Kidney glomerular epithelial cell (primary cell): ENCODE data around the gene HARS1.
A peak's percentile ranks its signal among the peaks of the same experiment; 100 is the strongest.
"Not testable (repeated sequence)": the region's sequence is repeated elsewhere in the genome, so short reads cannot be mapped to it uniquely, and the experiment has no call there.

ENCODE experiments used
- DNase-seq: peaks from one replicate; lab custom pipeline; 2025; lab: John Stamatoyannopoulos, UW

HARS1 gene, protein sequence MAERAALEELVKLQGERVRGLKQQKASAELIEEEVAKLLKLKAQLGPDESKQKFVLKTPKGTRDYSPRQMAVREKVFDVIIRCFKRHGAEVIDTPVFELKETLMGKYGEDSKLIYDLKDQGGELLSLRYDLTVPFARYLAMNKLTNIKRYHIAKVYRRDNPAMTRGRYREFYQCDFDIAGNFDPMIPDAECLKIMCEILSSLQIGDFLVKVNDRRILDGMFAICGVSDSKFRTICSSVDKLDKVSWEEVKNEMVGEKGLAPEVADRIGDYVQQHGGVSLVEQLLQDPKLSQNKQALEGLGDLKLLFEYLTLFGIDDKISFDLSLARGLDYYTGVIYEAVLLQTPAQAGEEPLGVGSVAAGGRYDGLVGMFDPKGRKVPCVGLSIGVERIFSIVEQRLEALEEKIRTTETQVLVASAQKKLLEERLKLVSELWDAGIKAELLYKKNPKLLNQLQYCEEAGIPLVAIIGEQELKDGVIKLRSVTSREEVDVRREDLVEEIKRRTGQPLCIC

DNA sequence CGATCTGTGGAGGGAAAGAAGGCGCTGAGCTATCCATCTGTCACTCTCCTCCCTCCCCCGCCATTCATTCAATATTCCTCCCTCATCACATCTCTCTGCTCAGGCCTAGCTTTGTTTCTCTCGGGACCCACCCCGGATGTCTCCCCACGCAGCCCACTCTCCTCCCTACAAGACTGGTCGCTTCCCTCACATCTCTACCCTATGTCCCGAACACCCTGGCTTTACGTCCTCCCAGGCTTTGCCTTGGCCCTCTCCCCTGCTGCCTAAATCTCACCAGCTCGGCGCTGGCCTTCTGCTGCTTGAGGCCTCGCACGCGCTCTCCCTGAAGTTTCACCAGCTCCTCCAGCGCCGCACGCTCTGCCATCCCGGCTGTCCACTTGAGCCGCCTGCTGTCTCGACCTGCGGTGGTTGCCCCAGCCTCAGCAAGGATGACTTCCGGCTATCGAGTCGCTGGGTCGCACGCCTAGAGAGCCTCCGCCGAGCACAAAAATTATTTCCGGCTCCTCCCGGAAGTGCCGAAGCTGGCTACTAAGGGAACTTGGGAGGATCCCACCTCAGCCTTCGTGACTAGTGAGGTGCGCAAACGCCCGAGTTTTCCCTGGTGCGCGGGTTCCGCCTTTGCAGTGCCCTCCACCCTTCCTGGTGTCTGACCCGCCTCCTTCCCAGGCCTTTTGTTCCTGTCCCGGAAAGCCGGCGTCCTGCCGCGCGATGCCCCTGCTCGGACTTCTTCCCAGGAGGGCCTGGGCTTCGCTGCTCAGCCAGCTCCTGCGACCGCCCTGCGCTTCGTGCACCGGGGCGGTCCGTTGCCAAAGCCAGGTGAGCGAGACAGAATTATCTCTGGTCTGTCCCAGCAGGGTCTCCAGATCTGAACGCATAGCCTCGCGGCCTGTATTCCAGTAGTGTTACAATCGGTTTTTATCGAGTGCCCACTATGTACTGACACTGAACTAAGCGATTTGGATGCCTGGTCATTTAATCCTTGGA lies at the start of gene HARS1, which contains the start of gene HARS2:
Gene HARS1, minus strand, starts transcription at position 430 of the 984 bp plus-strand sequence. Its CDS starts 66 bp downstream, at position 364.
Gene HARS2, plus strand, starts transcription at position 515 of the 984 bp plus-strand sequence. Its CDS starts 194 bp downstream, at position 709.
- peak; percentile 92 for DNase-seq

DNA sequence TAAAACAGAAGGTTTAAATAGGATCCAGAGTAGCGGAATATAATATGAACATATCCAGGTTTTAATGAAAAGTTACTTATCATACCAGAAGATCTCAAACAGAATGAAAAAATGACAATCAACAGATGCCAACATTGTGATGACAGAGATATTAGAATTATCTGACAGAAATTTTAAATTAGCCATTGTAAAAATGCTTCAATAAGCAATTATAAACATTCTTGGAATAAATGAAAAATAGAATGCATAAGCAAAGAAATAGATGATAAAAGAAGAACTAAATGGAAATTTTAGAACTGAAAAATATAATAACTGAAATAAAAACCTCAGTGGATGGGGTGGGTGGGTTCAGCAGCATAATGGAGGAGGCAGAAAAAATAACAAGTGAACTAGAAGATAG lies 46.3 kb upstream of the HARS1 start:
- DNase-seq: no peak

DNA sequence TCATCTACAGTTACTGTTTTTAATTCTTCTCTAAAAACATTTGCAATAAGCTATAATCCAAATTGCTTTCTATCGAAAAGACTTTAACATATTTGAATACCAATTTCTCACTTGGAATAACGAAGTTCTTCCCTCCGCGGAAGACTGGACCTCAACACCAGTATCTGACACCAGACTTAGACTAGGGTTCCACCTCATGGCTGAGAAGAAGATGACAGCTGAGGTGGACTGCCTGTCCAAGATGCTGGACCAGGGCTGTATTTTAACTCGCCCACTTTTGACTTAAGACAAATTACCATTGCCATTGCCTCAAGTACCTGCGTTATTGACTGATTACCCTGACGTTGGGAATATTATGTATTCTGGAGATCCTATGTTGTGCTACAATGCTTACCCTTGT lies 43.2 kb upstream of the HARS1 start:
- DNase-seq: no peak

DNA sequence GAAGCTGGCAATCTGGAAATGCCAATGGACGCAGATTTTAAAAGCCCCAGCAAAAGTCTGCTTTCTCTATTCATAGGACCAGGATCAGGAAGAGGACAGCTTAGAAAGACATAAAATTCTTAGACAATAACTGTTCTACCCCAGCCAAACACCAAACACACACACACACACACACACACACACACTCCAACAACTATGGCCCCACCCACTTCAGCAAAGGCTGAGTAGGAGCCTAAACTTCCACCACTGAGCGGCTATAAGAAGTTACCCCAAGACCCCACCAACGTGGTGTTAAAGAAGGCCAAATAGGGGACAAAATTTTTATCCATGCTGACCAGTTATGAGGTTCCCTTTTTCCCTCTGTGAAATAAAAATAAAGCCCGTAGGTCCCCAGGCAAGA lies 41.9 kb upstream of the HARS1 start:
- no peak for DNase-seq

DNA sequence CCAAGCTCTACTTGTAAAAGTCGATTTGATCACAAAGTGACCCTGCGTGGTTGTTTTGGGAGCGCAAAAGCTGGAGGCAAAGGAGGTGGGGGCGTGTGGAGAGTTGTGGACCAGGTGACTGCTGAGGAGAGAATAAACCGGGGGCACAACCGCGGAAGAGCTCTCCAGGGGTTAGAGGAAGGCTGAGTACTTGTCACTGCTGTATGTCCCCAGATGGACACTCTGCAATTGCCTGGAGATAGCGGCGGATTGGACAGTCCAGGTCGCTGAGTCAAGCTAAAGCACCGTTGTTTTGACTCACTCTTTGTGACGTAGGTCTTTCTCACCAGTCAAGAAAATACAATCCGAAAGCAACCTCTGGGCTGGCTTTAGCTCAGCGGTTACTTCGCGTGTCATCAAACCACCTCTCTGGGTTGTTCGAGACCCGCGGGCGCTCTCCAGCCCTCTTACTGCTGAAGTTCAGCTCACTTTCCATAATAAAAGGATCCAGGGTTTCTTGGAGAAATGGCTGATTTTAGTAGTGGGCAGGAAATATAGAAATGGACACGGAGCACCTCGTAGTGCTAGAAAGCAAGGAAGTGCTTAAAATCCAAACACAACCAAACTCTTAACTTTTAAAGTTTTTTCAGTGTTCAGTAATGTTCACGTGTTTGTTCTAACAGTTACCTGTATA lies 34.8 kb upstream of the HARS1 start:
- peak; percentile 98 for DNase-seq

DNA sequence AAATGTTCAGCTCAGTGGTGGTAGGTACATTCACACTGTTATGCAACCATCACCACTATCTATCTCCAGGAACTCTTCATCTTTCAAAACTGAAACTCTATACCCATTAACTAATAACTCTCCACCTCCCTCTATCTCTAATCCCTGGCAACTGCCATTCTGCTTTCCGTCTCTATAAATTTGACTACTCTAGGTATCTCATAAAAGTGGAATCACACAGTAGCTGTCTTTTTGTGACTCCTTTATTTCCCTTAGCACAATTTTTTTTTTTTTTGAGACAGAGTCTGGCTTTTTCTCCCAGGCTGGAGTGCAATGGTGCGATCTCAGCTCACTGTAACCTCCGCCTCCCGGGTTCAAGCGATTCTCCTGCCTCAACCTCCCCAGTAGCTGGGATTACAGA lies 30.2 kb upstream of the HARS1 start:
- DNase-seq: not testable (repeated sequence)

DNA sequence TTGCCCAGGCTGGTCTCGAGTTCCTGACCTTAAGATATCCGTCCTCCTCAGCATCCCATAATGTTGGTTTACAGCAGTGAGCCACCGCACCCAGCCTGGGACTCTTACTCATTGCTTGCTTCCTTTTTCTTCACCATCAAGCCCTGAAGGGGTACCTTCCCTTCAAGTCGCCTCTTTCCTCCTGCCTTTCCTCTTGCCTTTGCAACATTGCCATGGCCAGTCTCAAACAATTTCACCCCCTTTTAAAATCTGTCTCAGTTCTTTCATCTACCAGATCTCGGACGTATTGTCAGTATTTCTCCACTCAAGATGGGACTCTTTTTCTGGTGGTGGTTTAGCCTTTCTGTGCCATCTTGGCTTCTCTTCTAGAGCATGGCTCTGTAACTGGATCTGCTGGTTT lies 29.6 kb upstream of the HARS1 start:
- DNase-seq: not testable (repeated sequence)

DNA sequence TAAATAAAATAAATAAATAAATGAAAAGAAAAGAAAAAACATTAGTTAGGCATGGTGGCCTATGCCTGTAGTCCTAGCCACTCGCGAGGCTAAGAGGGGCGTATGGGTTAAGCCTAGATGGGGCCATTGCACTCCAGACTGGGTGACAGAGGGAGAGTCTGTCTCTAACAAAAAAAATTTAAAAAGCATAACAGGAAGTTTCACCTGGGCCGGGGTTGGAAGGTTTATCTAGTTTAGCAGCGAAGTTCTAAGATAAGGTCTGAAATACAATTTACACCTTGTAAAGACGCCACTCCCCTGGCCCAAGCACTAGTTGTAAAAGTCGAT lies 27.1 kb upstream of the HARS1 start:
- DNase-seq: no peak

DNA sequence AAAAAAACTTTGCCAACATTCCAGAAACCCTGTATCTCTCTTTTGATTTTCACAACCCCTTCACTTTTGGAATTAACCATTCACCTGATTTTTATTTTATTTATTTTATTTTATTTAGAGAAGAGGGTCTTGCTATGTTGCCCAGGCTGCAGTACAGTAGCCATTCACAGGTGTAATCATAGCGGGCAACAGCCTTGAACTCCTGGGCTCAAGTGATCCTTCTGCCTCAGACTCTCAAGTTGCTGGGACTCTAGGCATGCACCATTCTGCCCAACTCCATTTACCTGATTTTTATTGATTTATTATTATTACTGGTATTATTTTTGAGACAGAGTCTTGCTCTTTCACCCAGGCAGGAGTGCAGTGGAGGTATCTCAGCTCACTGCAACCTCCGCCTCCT lies 25.1 kb upstream of the HARS1 start:
- DNase-seq: not testable (repeated sequence)

DNA sequence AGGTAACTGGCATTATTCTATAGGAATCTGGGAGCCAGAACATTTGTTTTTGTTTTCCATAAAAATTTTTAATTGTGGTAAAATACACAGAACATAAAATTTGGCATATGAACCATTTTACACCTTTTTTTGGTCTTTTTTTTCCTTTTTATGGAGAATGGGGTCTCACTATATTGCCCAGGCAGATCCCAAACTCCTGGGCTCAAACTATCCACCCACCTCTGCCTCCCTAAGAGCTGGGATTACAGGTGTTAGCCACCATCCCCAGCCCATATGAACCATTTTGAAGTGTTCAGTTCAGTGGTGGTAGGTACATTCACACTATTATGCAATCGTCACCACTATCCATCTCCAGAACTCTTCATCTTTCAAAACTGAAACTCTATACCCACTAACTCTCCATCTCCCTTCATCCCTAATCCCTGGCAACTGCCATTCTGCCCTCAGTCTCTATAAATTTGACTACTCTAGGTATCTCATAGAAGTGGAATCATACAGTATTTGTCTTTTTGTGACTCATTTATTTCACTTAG lies 22.5 kb upstream of the HARS1 start:
- no peak for DNase-seq

DNA sequence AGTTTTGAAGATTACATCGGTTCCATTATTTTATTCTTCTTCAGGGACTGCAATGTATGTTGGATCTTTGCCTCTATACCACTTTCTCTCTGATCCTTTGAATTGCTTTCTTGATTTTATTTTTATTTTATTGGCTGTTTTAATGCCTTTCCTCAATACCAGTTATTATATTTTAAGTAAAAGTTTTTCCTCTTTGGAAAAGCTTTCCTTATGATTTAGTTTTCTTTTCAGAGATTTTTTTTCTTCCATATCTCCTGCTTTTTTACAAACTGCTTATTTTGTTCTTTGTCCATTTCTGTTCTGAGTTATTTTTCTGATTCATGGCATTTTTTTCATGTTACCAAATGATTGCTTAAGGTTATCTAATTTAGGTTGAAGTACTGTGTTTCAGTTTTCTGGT lies 20.6 kb upstream of the HARS1 start:
- no peak for DNase-seq

DNA sequence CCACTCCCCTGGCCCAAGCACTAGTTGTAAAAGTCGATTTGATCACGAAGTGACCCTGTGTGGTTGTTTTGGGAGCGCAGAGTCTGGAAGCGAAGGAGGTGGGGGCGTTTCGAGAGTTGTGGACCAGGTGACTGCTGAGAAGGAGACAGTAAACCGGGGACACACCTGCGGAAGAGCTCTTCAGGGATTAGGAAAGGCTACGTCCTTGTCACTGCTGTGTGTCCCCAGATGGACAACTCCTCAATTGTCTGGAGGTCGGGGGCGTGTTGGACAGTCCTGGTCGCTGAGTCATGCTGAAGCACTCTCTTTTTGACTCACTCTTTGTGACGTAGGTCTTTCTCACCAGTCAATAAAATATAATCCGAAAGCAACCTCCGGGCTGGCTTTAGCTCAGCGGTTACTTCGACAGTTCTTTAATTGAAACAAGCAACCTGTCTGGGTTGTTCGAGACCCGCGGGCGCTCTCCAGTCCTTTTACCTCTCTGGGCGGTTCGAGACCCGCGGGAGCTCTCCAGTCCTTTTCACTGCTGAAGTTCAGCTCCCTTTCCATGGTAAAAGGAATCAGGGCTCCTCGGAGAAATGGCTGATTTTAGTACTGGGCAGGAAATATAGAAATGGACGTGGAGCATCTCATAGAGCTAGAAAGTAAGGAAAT lies 19.9 kb upstream of the HARS1 start:
- peak; percentile 98 for DNase-seq

DNA sequence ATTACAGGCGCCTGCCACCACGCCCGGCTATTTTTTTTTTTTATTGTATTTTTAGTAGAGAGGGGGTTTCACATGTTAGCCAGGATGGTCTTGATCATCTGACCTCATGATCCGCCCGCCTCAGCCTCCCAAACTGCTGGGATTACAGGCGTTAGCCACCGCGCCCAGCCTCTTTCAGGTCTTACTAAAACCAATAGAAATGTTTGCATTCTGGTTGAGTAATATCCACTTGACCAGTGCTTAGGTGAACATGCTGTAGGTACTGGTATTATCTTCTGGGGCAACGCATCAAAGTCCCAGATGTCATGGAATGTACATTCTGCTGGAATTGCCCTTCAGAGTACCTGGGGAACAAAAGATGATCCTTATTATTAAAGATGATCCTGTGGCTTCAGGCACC lies 17.6 kb upstream of the HARS1 start:
- not testable (repeated sequence) for DNase-seq

DNA sequence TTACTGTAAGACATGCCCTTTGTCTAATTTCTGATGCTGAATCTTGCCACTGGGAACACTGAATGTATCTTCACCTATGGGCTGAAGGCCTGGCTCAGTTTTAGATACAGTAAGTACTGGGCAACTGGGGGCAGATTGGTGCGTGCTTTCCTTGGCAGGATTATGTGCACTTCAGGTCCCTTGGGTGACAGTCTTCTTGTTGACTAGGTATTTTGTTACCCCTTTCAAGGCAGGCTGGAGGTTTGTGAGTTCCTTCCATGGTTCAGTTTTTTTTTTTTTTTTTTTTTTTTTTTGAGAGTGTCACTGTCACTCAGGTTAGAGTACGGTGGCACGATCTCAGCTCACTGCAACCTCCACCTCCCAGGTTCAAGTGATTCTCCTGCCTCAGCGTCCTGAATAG lies 16.6 kb upstream of the HARS1 start:
- DNase-seq: no peak

DNA sequence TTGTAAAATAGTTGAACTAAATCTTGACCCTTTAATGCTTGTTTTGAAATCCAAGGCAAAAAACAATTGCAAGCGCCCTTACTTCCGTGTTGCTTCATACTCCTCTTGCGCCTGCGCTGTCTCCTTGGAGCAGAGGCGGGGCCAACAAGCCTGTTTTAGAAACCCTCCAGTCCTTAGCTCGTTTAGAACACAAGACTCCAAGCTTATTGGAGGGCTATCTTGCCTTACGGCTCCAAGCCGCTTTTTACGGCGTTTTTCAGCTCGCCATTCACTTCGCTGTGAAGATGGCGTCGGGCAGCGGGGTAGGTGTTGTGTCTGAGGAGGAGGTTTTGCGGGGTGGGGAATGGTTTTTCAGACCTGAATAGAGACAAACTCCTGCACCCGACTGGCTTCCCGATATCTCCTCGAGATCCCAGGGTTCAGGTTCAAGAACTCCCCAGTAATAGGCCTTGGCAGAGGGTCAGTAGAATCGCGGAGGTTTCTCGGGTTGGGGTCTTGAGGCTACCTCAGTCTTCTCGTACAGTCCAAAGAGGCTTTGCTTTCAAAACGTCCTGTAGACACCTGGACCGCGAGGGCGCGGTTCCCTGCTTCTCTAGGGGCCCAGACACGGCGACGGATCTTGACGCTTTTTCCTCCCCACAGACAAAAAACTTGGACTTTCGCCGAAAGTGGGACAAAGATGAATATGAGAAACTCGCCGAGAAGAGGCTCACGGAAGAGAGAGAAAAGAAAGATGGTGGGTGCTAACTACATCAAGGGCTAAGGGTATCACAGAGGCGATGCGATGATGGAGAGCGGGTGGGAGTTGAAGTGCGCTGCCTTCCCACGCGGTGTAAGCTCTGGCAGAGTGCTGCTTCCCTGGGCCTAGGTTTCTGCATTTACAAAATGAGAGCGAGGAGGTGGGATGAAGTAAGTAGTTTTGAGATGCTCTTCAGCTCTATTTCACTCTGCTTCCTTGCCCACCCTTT lies 9.3 kb upstream of the HARS1 start, which contains the start of gene ZMAT2:
Gene ZMAT2, plus strand, starts transcription at position 271 of the 968 bp plus-strand sequence. Its CDS starts 14 bp downstream, at position 285.
- DNase-seq: peak; percentile 96

DNA sequence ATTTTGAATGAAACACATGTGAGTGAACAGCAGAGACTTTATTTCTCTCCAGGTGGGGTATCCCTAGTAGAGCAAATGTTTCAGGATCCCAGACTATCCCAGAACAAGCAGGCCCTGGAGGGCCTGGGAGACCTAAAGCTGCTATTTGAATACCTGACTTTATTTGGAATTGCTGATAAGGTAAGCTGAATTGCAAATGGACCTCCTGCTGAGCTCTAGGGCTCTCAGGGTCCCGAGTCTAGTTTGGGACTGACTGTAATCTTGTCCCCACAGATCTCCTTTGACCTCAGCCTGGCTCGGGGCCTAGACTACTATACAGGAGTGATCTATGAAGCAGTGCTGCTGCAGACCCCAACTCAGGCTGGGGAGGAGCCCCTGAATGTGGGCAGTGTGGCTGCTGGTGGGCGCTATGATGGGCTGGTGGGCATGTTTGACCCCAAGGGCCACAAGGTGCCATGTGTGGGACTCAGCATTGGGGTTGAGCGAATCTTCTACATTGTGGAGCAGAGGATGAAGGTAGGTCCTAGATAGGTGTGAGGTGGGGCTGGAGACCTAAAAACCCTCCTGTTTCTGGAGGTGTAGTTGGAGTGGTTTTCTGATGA lies 5.8 kb upstream of the HARS1 start:
- DNase-seq: no peak

DNA sequence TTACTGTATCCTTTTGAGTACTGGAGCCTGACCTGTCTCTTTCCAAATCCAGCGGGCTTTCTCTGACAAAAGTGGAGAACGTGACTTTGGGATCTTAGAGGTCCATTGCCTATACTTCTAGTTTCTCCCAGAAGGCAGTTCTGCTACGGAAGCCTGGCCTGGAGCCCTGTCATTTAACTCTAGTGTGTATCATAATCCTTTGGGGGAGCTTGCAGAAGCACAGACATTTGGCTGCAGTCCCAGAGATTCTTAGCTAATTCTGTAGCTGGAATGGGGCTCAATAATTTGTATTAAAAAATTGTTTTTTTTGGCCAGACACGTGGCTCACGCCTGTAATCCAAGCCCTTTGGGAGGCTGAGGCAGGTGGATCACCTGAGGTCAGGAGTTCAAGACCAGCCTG lies 3.1 kb upstream of the HARS1 start:
- no peak for DNase-seq

DNA sequence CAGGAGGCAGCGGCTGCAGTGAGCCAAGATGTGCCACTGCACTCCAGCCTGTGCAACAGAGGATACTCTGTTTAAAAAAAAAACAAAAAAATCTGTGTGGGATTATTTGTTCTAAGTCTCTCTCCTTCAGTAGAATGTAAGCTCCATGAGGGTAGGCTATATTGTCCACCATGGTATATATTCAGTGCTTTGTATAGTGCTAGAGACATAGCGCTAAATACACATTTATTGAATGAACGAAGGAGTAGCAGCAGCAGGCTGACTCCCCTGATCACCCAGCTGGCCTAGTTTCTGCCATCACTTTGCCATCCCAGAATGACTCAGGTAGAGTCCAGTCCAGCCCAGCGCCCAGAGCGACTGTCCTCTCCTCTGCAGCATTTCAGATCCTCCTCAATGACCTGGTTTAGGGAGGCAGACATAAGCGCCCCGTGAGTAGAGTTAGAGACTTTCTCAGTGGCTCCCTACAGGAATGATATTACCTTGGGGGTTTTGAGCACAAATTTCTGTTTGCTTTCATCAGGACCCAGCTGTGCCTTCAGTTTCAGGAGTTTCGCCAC lies 716 bp downstream of the HARS1 start:
- DNase-seq: no peak

DNA sequence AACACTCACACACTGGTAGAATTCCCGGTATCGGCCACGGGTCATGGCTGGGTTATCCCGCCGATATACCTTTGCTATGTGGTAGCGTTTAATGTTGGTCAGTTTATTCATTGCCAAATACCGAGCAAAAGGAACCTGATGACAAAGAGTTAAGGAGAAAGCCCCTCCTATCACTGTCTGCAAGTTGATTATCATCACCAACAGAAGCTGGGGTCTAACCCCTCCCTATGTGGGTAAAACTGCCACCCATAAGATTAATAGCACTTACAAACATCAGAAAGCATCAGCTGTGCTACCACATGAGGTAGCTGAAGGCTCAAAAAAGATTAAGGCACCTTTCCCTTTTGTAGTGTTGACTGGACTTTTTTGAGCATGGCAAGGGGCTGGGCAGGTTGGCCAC lies 12.2 kb downstream of the HARS1 start:
- no peak for DNase-seq
